ENCODE data around the gene ING5. TPM values are rescaled to one million over a fixed set of nuclear protein-coding genes. Genes with fewer than 3 reads are reported as not detected.
"Not testable (repeated sequence)": the region's sequence is repeated elsewhere in the genome, so short reads cannot be mapped to it uniquely, and the experiment has no call there.

The ING5 gene
- polyA plus RNA-seq, 1 experiment = 27.0 TPM

DNA sequence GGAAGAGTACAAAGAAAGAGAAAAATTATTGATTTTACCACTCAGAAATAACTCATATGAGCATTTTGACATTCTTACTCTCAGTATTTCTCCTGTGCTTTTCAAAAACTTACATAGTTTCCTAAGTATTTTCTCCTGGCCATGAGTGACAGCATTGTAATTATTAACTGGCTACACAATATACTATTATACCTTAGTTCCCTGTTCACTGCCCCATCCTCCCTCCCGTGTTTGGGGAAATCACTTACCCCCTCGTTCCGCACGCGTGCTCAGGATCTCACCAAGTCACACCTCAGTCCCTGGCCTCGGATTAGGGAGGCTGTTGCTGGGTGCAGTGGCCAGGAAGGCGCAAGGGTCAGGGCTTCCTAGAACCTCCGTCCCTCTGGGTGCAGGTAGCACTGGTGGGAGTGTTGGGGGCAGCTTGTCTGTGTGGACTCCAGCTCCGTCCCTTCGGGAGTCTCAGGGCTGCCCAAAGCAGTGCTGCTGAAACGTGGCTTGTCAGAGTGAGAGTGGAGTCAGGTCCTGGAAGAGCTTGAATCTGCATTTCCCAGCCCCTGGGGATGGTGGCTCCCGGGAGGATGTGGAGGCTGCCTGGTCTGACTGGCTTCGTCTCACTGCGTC is 41.1 kb upstream of the ING5 start:
- Histone ChIP-seq H3K27me3 (ENCODE audit: control insufficient read depth, insufficient read depth, low read length) (no peaks in the 10 kb centered on the region), H3K36me3 (ENCODE audit: control insufficient read depth, insufficient read depth, low read length) (peaks cover 23% of the 10 kb centered on the region), H3K4me3 (ENCODE audit: low read depth, low read length) (no peak overlapping the region)
- TF ChIP-seq, protein P1, sequence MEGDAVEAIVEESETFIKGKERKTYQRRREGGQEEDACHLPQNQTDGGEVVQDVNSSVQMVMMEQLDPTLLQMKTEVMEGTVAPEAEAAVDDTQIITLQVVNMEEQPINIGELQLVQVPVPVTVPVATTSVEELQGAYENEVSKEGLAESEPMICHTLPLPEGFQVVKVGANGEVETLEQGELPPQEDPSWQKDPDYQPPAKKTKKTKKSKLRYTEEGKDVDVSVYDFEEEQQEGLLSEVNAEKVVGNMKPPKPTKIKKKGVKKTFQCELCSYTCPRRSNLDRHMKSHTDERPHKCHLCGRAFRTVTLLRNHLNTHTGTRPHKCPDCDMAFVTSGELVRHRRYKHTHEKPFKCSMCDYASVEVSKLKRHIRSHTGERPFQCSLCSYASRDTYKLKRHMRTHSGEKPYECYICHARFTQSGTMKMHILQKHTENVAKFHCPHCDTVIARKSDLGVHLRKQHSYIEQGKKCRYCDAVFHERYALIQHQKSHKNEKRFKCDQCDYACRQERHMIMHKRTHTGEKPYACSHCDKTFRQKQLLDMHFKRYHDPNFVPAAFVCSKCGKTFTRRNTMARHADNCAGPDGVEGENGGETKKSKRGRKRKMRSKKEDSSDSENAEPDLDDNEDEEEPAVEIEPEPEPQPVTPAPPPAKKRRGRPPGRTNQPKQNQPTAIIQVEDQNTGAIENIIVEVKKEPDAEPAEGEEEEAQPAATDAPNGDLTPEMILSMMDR (IDR thresholded peaks at IDR 0.05; ENCODE audit: insufficient read depth, low read depth, low read length) = no peak
- ChIA-PET CTCF (interaction anchor here (5.7 kb wide), 1 partner anchor 12 kb away, joined by 49 read pairs; no protein-coding TSS in a partner anchor), POLR2A (no interaction called here)
- no peak for DNase-seq (ENCODE audit: low read depth)

DNA sequence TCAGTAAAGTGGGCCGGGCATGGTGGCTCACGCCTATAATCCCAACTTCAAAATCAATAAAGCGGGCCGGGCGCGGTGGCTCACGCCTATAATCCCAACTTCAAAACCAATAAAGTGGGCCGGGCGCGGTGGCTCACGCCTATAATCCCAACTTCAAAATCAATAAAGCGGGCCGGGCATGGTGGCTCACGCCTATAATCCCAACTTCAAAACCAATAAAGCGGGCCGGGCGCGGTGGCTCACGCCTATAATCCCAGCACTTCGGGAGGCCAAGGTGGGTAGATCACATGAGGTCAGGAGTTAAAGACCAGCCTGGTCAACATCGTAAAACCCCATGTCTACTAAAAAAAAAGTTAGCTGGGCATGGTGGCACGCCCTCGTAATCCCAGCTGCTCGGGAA is 39.1 kb upstream of the ING5 start:
- H3K4me3 ChIP-seq (ENCODE audit: low read depth, low read length); DNase-seq (ENCODE audit: low read depth); POLR2A ChIA-PET; H3K27me3 ChIP-seq (ENCODE audit: control insufficient read depth, insufficient read depth, low read length): not testable (repeated sequence)
- H3K36me3 ChIP-seq (ENCODE audit: control insufficient read depth, insufficient read depth, low read length) = peaks cover 23% of the 10 kb centered on the region
- CTCF ChIA-PET = interaction anchor here (1.2 kb wide), 1 partner anchor 216 kb away, joined by 8 read pairs; no protein-coding TSS in a partner anchor

DNA sequence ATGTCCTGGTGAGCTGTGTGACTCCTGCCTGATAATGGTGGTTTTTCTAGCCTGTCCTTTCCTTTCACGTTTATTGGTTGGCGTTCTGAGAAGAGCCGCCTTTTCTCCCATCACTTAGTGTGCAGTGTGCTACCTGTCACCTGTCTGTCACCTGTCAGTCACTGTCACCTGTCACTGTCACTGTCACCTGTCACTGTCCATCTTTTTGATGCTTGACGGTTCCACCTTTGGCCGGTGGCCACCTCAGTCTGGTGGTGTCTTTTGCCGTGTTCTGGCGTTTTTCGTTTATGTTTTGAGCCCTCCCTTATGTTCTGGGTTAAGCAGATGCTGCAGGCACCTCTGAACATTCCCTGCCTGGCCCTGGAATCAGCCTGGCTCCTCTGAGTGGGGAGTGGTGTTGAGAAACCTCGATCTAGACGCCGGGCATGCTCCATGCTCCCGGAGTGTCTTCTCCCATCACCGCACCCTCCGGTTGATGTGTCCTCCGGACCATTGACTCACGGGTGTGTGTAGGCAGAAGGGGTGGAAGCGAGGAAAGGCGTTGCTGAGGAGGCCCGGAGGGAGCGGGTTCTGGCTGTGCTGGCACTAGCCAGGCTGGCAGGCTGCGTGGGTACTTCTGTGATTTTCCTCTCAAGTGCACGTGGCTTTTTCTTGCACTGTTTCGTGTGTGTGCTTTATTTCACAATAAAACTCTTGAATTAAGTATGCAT is 36.0 kb upstream of the ING5 start:
- peaks cover 28% of the 10 kb centered on the region for H3K36me3 ChIP-seq (ENCODE audit: control insufficient read depth, insufficient read depth, low read length)
- no peak overlapping the region for H3K4me3 ChIP-seq (ENCODE audit: low read depth, low read length)
- ChIA-PET POLR2A (no interaction called here), CTCF (interaction anchor here (1.6 to 2.2 kb wide), 4 partner anchors 9 to 213 kb away, joined by 8 to 11 read pairs (median 9); partner anchors contain the start of gene D2HGDH)
- H3K27me3 ChIP-seq (ENCODE audit: control insufficient read depth, insufficient read depth, low read length) = no peaks in the 10 kb centered on the region
- TF ChIP-seq, protein P1 (IDR thresholded peaks at IDR 0.05; ENCODE audit: insufficient read depth, low read depth, low read length) = no peak
- no peak for DNase-seq (ENCODE audit: low read depth)

DNA sequence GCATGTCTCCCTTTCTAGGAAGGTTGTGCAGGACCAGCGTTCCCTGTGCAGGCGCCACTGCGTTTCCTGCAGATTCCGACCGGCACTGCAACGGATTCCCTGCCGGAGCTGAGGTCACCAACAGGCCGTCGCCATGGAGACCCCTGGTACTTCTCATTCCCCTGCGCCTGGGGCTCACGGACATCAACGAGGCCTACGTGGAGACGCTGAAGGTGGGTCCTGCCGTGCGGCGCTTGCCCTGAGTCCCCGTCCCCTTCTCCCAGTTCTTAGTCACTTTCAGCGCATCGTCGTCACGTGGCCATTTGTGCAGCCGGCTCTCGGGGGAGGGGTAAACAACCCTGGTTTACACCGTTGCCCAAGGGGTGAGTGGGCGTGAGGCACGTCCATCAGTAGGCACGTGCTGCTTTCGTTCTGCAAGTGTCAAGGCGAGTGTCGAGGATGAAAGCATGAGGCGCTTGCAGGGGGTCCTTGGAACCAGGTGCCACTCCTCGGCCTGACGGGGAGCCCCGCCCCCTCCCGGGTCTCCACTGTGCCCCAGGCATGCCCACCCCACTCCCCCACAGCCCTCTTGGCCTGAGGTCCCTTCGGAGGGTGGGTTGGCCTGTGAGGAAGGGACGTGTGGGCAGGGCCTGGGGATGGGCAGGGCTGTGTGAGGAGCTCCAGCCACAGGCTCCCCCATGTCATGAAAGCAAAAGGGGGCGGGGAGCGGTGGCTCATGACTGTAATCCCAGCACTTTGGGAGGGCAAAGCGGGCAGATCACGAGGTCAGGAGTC is 35.0 kb upstream of the ING5 start:
- ChIA-PET POLR2A (no interaction called here), CTCF (no interaction called here)
- H3K4me3 ChIP-seq (ENCODE audit: low read depth, low read length) = no peak overlapping the region
- no peak for DNase-seq (ENCODE audit: low read depth)
- TF ChIP-seq, protein P1 (IDR thresholded peaks at IDR 0.05; ENCODE audit: insufficient read depth, low read depth, low read length) = no peak
- no peaks in the 10 kb centered on the region for H3K27me3 ChIP-seq (ENCODE audit: control insufficient read depth, insufficient read depth, low read length)
- H3K36me3 ChIP-seq (ENCODE audit: control insufficient read depth, insufficient read depth, low read length) = peaks cover 36% of the 10 kb centered on the region

DNA sequence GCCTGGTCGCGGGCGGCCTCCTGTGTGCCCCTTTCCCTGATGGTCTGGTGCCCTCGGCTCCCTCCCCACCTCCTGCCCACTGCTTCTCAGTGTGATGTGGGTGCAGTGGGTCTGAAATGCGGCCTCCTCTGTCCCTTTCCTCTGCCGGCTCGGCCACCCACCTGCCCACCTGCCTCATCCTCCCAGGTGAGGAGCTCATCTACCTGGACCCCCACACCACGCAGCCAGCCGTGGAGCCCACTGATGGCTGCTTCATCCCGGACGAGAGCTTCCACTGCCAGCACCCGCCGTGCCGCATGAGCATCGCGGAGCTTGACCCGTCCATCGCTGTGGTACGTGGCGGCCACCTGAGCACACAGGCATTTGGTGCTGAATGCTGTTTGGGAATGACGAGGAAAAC is 33.5 kb upstream of the ING5 start:
- no peak for DNase-seq (ENCODE audit: low read depth)
- ChIA-PET POLR2A (no interaction called here), CTCF (interaction anchor here (1.3 kb wide), 1 partner anchor 10 kb away, joined by 5 read pairs; no protein-coding TSS in a partner anchor)
- H3K36me3 ChIP-seq (ENCODE audit: control insufficient read depth, insufficient read depth, low read length) = peaks cover 35% of the 10 kb centered on the region
- TF ChIP-seq, protein P1 (IDR thresholded peaks at IDR 0.05; ENCODE audit: insufficient read depth, low read depth, low read length) = no peak
- H3K4me3 ChIP-seq (ENCODE audit: low read depth, low read length) = no peak overlapping the region
- H3K27me3 ChIP-seq (ENCODE audit: control insufficient read depth, insufficient read depth, low read length) = no peaks in the 10 kb centered on the region

All from BJ (cell line).